IMR-90 (cell line): ENCODE data around the gene ATG2A. TPM values are rescaled to one million over a fixed set of nuclear protein-coding genes. Genes with fewer than 3 reads are reported as not detected.

ENCODE experiments used
- ATAC-seq: fragments of 200-7000 bp; cut with Tn5 transposase; 2 replicates; pipeline ENCODE4 v1.9.1; 2020; ENCODE audit warnings: low read depth, mild to moderate bottlenecking, moderate library complexity
- BruUV-seq: library from RNA; stranded (reverse); fragments of 400-500 nt; replicated peaks from 2 replicates; lab custom pipeline; 2021; lab: Mats Ljungman, UMichigan
- CTCF ChIA-PET: fragments of 300-600 bp; formaldehyde crosslinking; extraction: SDS; loops from one replicate; lab custom pipeline; 2021; ENCODE audit warnings: antibody characterized with exemption; lab: Yijun Ruan, JAX
- POLR2A ChIA-PET: fragments of 300-600 bp; sonication (Branson Sonifier 250); formaldehyde crosslinking; loops from one replicate; lab custom pipeline; 2022; ENCODE audit warnings: antibody characterized with exemption; ENCODE audit not compliant: unreplicated experiment; lab: Charles Lee
- DNase-seq: peaks from one replicate; pipeline ENCODE4 v3.0.0; 2013
- H2AFZ ChIP-seq: replicated peaks from 2 replicates; pipeline ENCODE3; 2013; ENCODE audit warnings: low read length, mild to moderate bottlenecking; ENCODE audit not compliant: poor library complexity
- H2AK5ac ChIP-seq: 2 replicates; pipeline ENCODE4 v1.6.1; 2013; ENCODE audit warnings: low read depth, low read length, inconsistent platforms
- H2AK9ac ChIP-seq: replicated peaks from 2 replicates; pipeline ENCODE3; 2013; ENCODE audit warnings: mild to moderate bottlenecking, low read depth, low read length, moderate library complexity; ENCODE audit not compliant: poor library complexity
- H2BK120ac ChIP-seq: 2 replicates; pipeline ENCODE4 v1.6.1; 2013; ENCODE audit warnings: low read depth, low read length, inconsistent platforms
- H2BK15ac ChIP-seq: 3 replicates; pipeline ENCODE4 v1.6.1; 2013; ENCODE audit warnings: low read depth, low read length, inconsistent platforms
- H2BK20ac ChIP-seq: 2 replicates; pipeline ENCODE4 v1.6.1; 2013; ENCODE audit warnings: low read depth, mild to moderate bottlenecking, inconsistent platforms, low read length, moderate library complexity
- H2BK5ac ChIP-seq: 2 replicates; pipeline ENCODE4 v1.6.1; 2013; ENCODE audit warnings: mild to moderate bottlenecking, low read depth, low read length, inconsistent platforms; ENCODE audit not compliant: poor library complexity, severe bottlenecking
- H3K14ac ChIP-seq: replicated peaks from 2 replicates; pipeline ENCODE4 v1.6.1; 2013; ENCODE audit warnings: low read depth, low read length, inconsistent platforms
- H3K18ac ChIP-seq: 2 replicates; pipeline ENCODE4 v1.6.1; 2013; ENCODE audit warnings: low read depth, low read length, control low read depth
- H3K23ac ChIP-seq: 2 replicates; pipeline ENCODE4 v1.6.1; 2013; ENCODE audit warnings: low read depth, low read length, inconsistent platforms
- H3K27ac ChIP-seq: 2 replicates; pipeline ENCODE4 v1.5.1; 2013; ENCODE audit warnings: mild to moderate bottlenecking, control low read depth, low read length; ENCODE audit not compliant: insufficient read depth
- H3K27me3 ChIP-seq: 2 replicates; pipeline ENCODE4 v1.6.1; 2013; ENCODE audit warnings: low read length; ENCODE audit not compliant: control insufficient read depth, insufficient read depth
- H3K36me3 ChIP-seq: 2 replicates; pipeline ENCODE4 v1.6.1; 2013; ENCODE audit warnings: low read length, mixed read lengths; ENCODE audit not compliant: control insufficient read depth, insufficient read depth
- H3K4ac ChIP-seq: 2 replicates; pipeline ENCODE4 v1.6.1; 2013; ENCODE audit warnings: low read depth, low read length, inconsistent platforms
- H3K4me1 ChIP-seq: 2 replicates; pipeline ENCODE4 v1.6.1; 2013; ENCODE audit warnings: low read length, mixed read lengths; ENCODE audit not compliant: control insufficient read depth, insufficient read depth
- H3K4me2 ChIP-seq: 2 replicates; pipeline ENCODE4 v1.6.1; 2013; ENCODE audit warnings: low read depth, mild to moderate bottlenecking, control low read depth, low read length, moderate library complexity
- H3K4me3 ChIP-seq: 2 replicates; pipeline ENCODE4 v1.5.1; 2013; ENCODE audit warnings: low read depth, mild to moderate bottlenecking, control low read depth, low read length, moderate library complexity; ENCODE audit not compliant: insufficient read depth
- H3K56ac ChIP-seq: 2 replicates; pipeline ENCODE4 v1.6.1; 2013; ENCODE audit warnings: low read length, inconsistent platforms; ENCODE audit not compliant: insufficient read depth; ENCODE audit errors: extremely low read depth
- H3K79me1 ChIP-seq, 2 experiments: 2 replicates each; pipeline ENCODE4 v1.6.1; 2013; ENCODE audit warnings: low read length in 2 of 2, inconsistent platforms in 1 of 2, low read depth in 1 of 2
- H3K9ac ChIP-seq: 2 replicates; pipeline ENCODE4 v1.6.1; 2013; ENCODE audit warnings: low read depth, low read length, control low read depth
- H3K9me1 ChIP-seq: 2 replicates; pipeline ENCODE4 v1.6.1; 2013; ENCODE audit warnings: low read length, inconsistent platforms; ENCODE audit not compliant: insufficient read depth
- H3K9me3 ChIP-seq: 2 replicates; pipeline ENCODE4 v1.6.1; 2013; ENCODE audit warnings: low read length; ENCODE audit not compliant: control insufficient read depth, insufficient read depth
- H4K20me1 ChIP-seq: 2 replicates; pipeline ENCODE4 v1.6.1; 2013; ENCODE audit warnings: low read length, inconsistent platforms; ENCODE audit not compliant: insufficient read depth
- H4K5ac ChIP-seq: 2 replicates; pipeline ENCODE4 v1.6.1; 2013; ENCODE audit warnings: mild to moderate bottlenecking, low read depth, low read length, control low read depth
- H4K8ac ChIP-seq, 2 experiments: 2 replicates each; pipeline ENCODE4 v1.6.1; 2013; ENCODE audit warnings: low read depth in 2 of 2, low read length in 2 of 2, control low read depth in 1 of 2, inconsistent platforms in 1 of 2
- H4K91ac ChIP-seq: 2 replicates; pipeline ENCODE4 v1.6.1; 2013; ENCODE audit warnings: low read depth, low read length, inconsistent platforms; ENCODE audit not compliant: insufficient read depth
- BHLHE40 ChIP-seq: fragments of 150-350 bp; IDR thresholded peaks from 2 replicates; pipeline ENCODE4 v1.6.1; 2016; ENCODE audit warnings: mild to moderate bottlenecking, low read depth, low read length
- CEBPB ChIP-seq: IDR thresholded peaks from 2 replicates; pipeline ENCODE4 v1.6.1; 2012; ENCODE audit warnings: low read depth, low read length, improper control_type of control experiment
- CTCF ChIP-seq: conservative IDR thresholded peaks from 2 replicates; pipeline ENCODE4 v1.5.1; 2012; ENCODE audit warnings: mild to moderate bottlenecking, low read depth, low read length, improper control_type of control experiment
- FOS ChIP-seq: fragments of 150-350 bp; IDR thresholded peaks from 2 replicates; pipeline ENCODE4 v1.6.1; 2016; ENCODE audit warnings: low read depth, low read length
- MAFK ChIP-seq: IDR thresholded peaks from 2 replicates; pipeline ENCODE4 v1.6.1; 2012; ENCODE audit warnings: low read depth, low read length, improper control_type of control experiment
- MAZ ChIP-seq: IDR thresholded peaks from 2 replicates; pipeline ENCODE4 v1.6.1; 2012; ENCODE audit warnings: low read depth, mild to moderate bottlenecking, low read length, improper control_type of control experiment, moderate library complexity, borderline replicate concordance
- MXI1 ChIP-seq: IDR thresholded peaks from 2 replicates; pipeline ENCODE4 v1.6.1; 2012; ENCODE audit warnings: low read depth, mild to moderate bottlenecking, low read length, moderate library complexity, borderline replicate concordance
- NFE2L2 ChIP-seq: fragments of 150-350 bp; IDR thresholded peaks from 2 replicates; pipeline ENCODE4 v1.6.1; 2016; ENCODE audit warnings: low read depth, mild to moderate bottlenecking, low read length
- POLR2A ChIP-seq: IDR thresholded peaks from 2 replicates; pipeline ENCODE4 v1.6.1; 2012; ENCODE audit warnings: mild to moderate bottlenecking, low read depth, low read length
- RAD21 ChIP-seq: IDR thresholded peaks from 2 replicates; pipeline ENCODE4 v1.6.1; 2012; ENCODE audit warnings: low read length, improper control_type of control experiment
- RFX5 ChIP-seq: IDR thresholded peaks from 2 replicates; pipeline ENCODE4 v1.8.0; 2012; ENCODE audit warnings: low read depth, mild to moderate bottlenecking, low read length, moderate library complexity
- SMC3 ChIP-seq: fragments of 150-350 bp; IDR thresholded peaks from 2 replicates; pipeline ENCODE4 v1.6.1; 2016; ENCODE audit warnings: low read depth, mild to moderate bottlenecking, antibody characterized with exemption, low read length, moderate library complexity
- WGBS, 2 experiments: methylation state at CpG; one replicate each; pipeline versions ENCODE4 v1.1.5 to v1.1.7; 2013; ENCODE audit warnings: missing lambda C conversion rate in 2 of 2; ENCODE audit not compliant: insufficient read length in 1 of 2; ENCODE audit errors: extremely low coverage in 2 of 2; 5-methylcytosine and 5-hydroxymethylcytosine counted together
- dilution Hi-C: fragments of 300-500 bp; cut with HindIII; formaldehyde crosslinking; loops from one replicate; pipeline ENCODE4 v1.14.3; 2018; ENCODE audit warnings: low sequenced_read_pairs; ENCODE audit not compliant: unreplicated experiment
- in situ Hi-C: fragments of 300-500 bp; cut with MboI; formaldehyde crosslinking; loops from 3 replicates; pipeline ENCODE4 v1.14.3; 2019; ENCODE audit warnings: low sequenced_read_pairs, inconsistent platforms, mixed read lengths
- intact Hi-C: fragments of 100-400 bp; cut with micrococcal nuclease; formaldehyde crosslinking; loops from 2 replicates; pipeline ENCODE4 v1.10.0; 2022
- polyA plus RNA-seq, 3 experiments: library from polyadenylated mRNA; depleted of rRNA; stranded (reverse); fragments of >200 nt; gene quantifications; 2 replicates each; pipeline ENCODE4 v1.2.3, GENCODE V29; 2012; ENCODE audit warnings: low replicate concordance in 1 of 3
- total RNA-seq: library from RNA; depleted of rRNA; stranded (reverse); fragments of >200 nt; gene quantifications from 2 replicates; pipeline ENCODE4 v1.2.3, GENCODE V29; 2012
- TF ChIP-seq, protein P1 (sequence below): fragments of 150-350 bp; IDR thresholded peaks from 2 replicates; pipeline ENCODE4 v1.6.1; 2017; ENCODE audit warnings: mild to moderate bottlenecking, antibody characterized with exemption, low read length, low read depth

ATG2A gene
- total and polyA plus RNA-seq, 2 of the 4 experiments (the other 2 are of a cell fraction): 3.2 to 10.5 TPM

DNA sequence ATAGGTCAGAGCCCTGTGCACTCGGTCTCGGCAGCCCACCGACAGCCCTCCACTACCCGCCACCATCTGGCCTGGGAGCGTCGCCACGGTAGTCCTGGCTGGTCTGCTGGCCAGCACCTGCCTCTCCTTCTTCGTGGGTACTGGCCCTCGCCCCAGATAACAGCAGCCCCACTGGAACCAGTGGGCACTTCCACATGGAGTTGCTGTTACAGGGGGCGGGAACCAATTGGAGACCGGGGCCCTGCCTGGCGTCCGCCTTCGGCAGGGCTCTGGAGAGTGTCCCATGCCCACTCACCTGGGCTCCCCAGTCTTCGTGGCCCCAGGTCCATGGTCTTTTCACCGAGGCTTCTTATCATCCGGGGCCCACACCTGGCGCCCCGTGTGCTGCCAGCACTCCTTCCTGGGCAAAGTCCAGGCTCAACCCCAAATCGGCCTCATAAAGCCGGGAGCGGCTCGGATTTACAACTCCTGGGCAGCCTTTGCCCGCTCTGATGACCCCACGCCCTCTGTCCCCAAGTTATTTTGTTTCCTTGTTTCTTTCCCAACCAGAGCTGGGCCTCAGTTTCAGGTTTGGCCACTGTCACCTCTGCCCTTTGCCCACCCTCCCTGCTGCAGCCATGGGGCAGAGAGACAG is 25.7 kb downstream of the ATG2A start (continued):
- TF ChIP-seq, protein P1, sequence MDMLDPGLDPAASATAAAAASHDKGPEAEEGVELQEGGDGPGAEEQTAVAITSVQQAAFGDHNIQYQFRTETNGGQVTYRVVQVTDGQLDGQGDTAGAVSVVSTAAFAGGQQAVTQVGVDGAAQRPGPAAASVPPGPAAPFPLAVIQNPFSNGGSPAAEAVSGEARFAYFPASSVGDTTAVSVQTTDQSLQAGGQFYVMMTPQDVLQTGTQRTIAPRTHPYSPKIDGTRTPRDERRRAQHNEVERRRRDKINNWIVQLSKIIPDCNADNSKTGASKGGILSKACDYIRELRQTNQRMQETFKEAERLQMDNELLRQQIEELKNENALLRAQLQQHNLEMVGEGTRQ: no peak

DNA sequence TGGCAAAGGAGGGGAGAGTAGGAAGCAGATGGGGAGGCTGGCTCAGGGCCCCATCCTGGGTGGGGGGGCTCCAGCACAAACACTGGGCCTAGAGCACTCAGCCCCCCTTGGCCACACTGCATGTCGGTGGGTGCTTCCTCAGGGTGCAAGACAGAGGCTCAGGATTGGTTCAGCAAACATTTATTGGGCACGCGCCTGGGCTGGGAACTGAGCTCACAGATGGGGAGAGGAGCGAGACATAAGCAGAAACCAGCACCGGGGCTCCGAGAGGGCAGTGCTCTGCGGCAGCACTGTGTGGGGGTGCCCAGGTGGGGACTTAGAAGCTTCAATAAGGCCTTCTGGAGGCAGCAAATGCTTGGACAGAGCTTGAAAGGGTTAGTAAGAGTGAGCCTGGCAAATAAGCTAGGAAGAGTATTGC is 26.5 kb downstream of the ATG2A start:
- no peak overlapping the region for H3K9ac ChIP-seq
- H2AFZ ChIP-seq: no peak overlapping the region
- H2AK5ac ChIP-seq: no peak overlapping the region
- in situ Hi-C loops (loop anchor here (5.0 kb wide), 1 partner anchor 43 kb away; no protein-coding TSS in a partner anchor), intact Hi-C loops (no loop called here), dilution Hi-C loops (no loop called here)
- no peak overlapping the region for H3K18ac ChIP-seq
- H2BK15ac ChIP-seq: no peak overlapping the region
- H3K36me3 ChIP-seq: peaks cover 1% of the 10 kb centered on the region; the same call in 1 of the 2 replicates
- H3K4me1 ChIP-seq: peaks cover 7% of the 10 kb centered on the region
- peaks cover 0 to 3% of the 10 kb centered on the region in 2 experiments; a peak in 1 of 4 replicates for H3K79me1 ChIP-seq
- DNase-seq (no peak), ATAC-seq (no peak)
- H2BK120ac ChIP-seq: no peak overlapping the region
- ChIA-PET CTCF (interaction anchor here (1.4 kb wide), 1 partner anchor 43 kb away, joined by 5 read pairs; no protein-coding TSS in a partner anchor), POLR2A (no interaction called here)
- no peak overlapping the region for H3K4me3 ChIP-seq
- H4K8ac ChIP-seq: no peak overlapping the region
- H3K23ac ChIP-seq: no peak overlapping the region; the same call in 1 of the 2 replicates
- no peak overlapping the region for H2BK5ac ChIP-seq
- peaks cover 7% of the 10 kb centered on the region; the same call in 1 of the 2 replicates for H3K9me1 ChIP-seq
- H3K4me2 ChIP-seq: no peak overlapping the region
- no peak overlapping the region for H4K5ac ChIP-seq
- no peak overlapping the region for H3K56ac ChIP-seq
- peaks cover 6% of the 10 kb centered on the region; the same call in 1 of the 2 replicates for H4K20me1 ChIP-seq
- H2BK20ac ChIP-seq: no peak overlapping the region
- H2AK9ac ChIP-seq: peak overlapping the region; percentile 42
- WGBS, 2 experiments: 88% methylated on average over 7 of the region's 7 CpGs; no CpG with 5 or more reads in 1 of the 2 experiments
- H3K4ac ChIP-seq: no peak overlapping the region
- H3K27ac ChIP-seq: no peak overlapping the region
- H3K27me3 ChIP-seq: no peaks in the 10 kb centered on the region
- no peak overlapping the region for H4K91ac ChIP-seq
- no peaks in the 10 kb centered on the region for H3K9me3 ChIP-seq
- no TSS peak for BruUV-seq
- no peak overlapping the region for H3K14ac ChIP-seq
- TF ChIP-seq SMC3 (no peak), NFE2L2 (no peak), POLR2A (no peak), CEBPB (no peak), MXI1 (no peak), FOS (no peak), MAZ (no peak), MAFK (no peak), RAD21 (no peak), BHLHE40 (no peak), RFX5 (no peak), CTCF (no peak)
- TF ChIP-seq, protein P1: no peak
